HepG2 (cell line): ENCODE measurements around the gene CFI. TPM values are rescaled to one million over a fixed set of nuclear protein-coding genes. Genes with fewer than 3 reads are reported as not detected.

Experiments used
- ARHGAP35 ChIP-seq: sonication (generic); formaldehyde crosslinking; IDR thresholded peaks from 2 replicates; pipeline ENCODE4 v1.9.0; 2022; ENCODE audit warnings: mild to moderate bottlenecking, inconsistent platforms, moderate library complexity, missing genetic modification reagents, borderline replicate concordance
- BCL3 ChIP-seq: sonication (generic); formaldehyde crosslinking; IDR thresholded peaks from 2 replicates; pipeline ENCODE4 v1.5.1; 2020; ENCODE audit warnings: mild to moderate bottlenecking, missing genetic modification reagents, moderate library complexity
- CBX1 ChIP-seq: IDR thresholded peaks from one replicate; pipeline ENCODE4 v1.6.1; 2016; ENCODE audit warnings: antibody characterized with exemption, low read depth
- FLYWCH1 ChIP-seq: sonication (generic); formaldehyde crosslinking; IDR thresholded peaks from 2 replicates; pipeline ENCODE4 v1.8.1; 2023; ENCODE audit warnings: mild to moderate bottlenecking, missing genetic modification reagents
- HDAC1 ChIP-seq: sonication (generic); formaldehyde crosslinking; IDR thresholded peaks from 2 replicates; pipeline ENCODE4 v1.5.1; 2020; ENCODE audit warnings: mild to moderate bottlenecking, missing genetic modification reagents
- KAT8 ChIP-seq: IDR thresholded peaks from 2 replicates; pipeline ENCODE4 v1.6.1; 2016; ENCODE audit warnings: missing genetic modification reagents, missing compliant biosample characterization
- KDM5B ChIP-seq: sonication (generic); formaldehyde crosslinking; IDR thresholded peaks from 2 replicates; pipeline ENCODE4 v1.4.0; 2020; ENCODE audit warnings: missing genetic modification reagents, mild to moderate bottlenecking, borderline replicate concordance
- MAFG ChIP-seq: sonication (generic); formaldehyde crosslinking; IDR thresholded peaks from 2 replicates; pipeline ENCODE4 v1.5.1; 2020; ENCODE audit warnings: mild to moderate bottlenecking, missing genetic modification reagents
- MIXL1 ChIP-seq: IDR thresholded peaks from 2 replicates; pipeline ENCODE4 v1.6.1; 2016
- NCOA1 ChIP-seq: sonication (generic); formaldehyde crosslinking; IDR thresholded peaks from 2 replicates; pipeline ENCODE4 v1.9.0; 2021; ENCODE audit warnings: missing genetic modification reagents
- PHF8 ChIP-seq: sonication (generic); formaldehyde crosslinking; IDR thresholded peaks from 2 replicates; pipeline ENCODE4 v1.5.0; 2020; ENCODE audit warnings: missing genetic modification reagents
- ZNF496 ChIP-seq: sonication (generic); formaldehyde crosslinking; IDR thresholded peaks from 2 replicates; pipeline ENCODE4 v1.8.1; 2023; ENCODE audit warnings: mild to moderate bottlenecking, moderate library complexity, missing genetic modification reagents; ENCODE audit not compliant: insufficient replicate concordance
- ZNF629 ChIP-seq: sonication (generic); formaldehyde crosslinking; conservative IDR thresholded peaks from 2 replicates; pipeline ENCODE4 v1.5.0; 2020; ENCODE audit warnings: missing genetic modification reagents
- ZNF724P ChIP-seq: sonication (generic); formaldehyde crosslinking; IDR thresholded peaks from 2 replicates; pipeline ENCODE4 v1.8.0; 2022; ENCODE audit warnings: missing genetic modification reagents, borderline replicate concordance
- ZNF768 ChIP-seq: sonication (generic); formaldehyde crosslinking; IDR thresholded peaks from 2 replicates; pipeline ENCODE4 v1.4.0; 2020; ENCODE audit warnings: missing genetic modification reagents
- ZNF800 ChIP-seq: sonication (generic); formaldehyde crosslinking; IDR thresholded peaks from 2 replicates; pipeline ENCODE4 v1.4.0; 2020; ENCODE audit warnings: missing genetic modification reagents
- polyA plus RNA-seq, 8 experiments: library from polyadenylated mRNA; depleted of rRNA in 3 of 8; stranded (reverse) in 7 of 8; unstranded in 1 of 8; fragments of >200 nt; fragmentation: Illumina TruSeq in 4 of 8; extraction: Trizol in 4 of 8; gene quantifications; 2 replicates each; pipeline versions ENCODE4 v1.2.1 to v1.2.3, GENCODE V29; 2011 to 2016; ENCODE audit warnings: low read depth in 4 of 8, missing spikeins in 1 of 8, mixed read lengths in 1 of 8; ENCODE audit not compliant: insufficient read depth in 1 of 8
- total RNA-seq, 5 experiments: library from RNA; depleted of rRNA; stranded (reverse); fragments of >200 nt; fragmentation: Illumina TruSeq; extraction: Trizol; gene quantifications; 2 replicates each; pipeline ENCODE4 v1.2.3, GENCODE V29; 2016; ENCODE audit warnings: low read depth in 1 of 5
- TF ChIP-seq, protein P1 (sequence below): IDR thresholded peaks from 2 replicates; pipeline ENCODE4 v1.6.1; 2012; ENCODE audit warnings: low read depth, low read length, improper control_type of control experiment
- TF ChIP-seq, protein P2 (sequence below), 2 experiments: sonication (generic) in 1 of 2; formaldehyde crosslinking in 1 of 2; IDR thresholded peaks; 2 replicates each; pipeline versions ENCODE4 v1.4.0 to v1.6.1; 2016 to 2020; ENCODE audit warnings: borderline replicate concordance in 1 of 2, low read depth in 1 of 2, mild to moderate bottlenecking in 1 of 2, missing genetic modification reagents in 1 of 2
- TF ChIP-seq, protein P3 (sequence below): sonication (generic); formaldehyde crosslinking; IDR thresholded peaks from 2 replicates; pipeline ENCODE4 v1.5.0; 2020; ENCODE audit warnings: mild to moderate bottlenecking, missing genetic modification reagents, moderate library complexity

Gene CFI
- total and polyA plus RNA-seq, 2 of the 13 experiments (the other 11 are each of a cell fraction or from before 2014, with no cell fraction given) = 284 to 337 TPM

DNA sequence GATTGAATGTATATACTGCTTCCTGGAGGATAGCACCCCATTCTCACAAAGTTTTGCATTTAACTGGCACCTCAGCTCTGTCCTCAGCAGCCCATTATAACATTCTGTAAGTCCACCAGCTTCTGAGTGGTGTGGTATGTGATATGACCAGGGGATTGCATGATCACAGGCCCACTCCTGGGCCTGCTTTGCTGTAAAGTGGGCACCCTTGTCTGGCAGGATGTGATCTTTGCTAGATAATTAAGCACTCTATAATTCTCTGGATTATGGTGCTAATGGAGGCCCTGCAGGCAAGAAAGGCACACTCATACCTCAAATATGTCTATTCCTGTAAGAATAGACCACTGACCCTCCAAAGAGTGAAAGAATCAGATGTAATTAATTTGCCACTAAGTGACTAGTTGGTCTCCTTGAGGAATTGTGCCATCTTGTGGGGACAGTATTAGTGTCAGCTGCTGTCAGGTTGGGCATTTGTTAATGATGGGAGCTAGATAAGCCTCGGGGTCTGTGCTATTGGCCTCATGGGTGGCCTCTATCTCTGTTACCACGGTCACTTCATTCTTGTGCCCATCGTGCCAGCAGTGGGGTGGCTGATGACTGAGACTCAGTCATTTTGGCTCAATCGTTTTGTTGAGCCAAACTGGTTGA is 2.2 kb upstream of the CFI start (continued):
- TF ChIP-seq ZNF800 = no peak
- no peak for TF ChIP-seq ARHGAP35
- no peak for TF ChIP-seq ZNF724P
- TF ChIP-seq, protein P1, sequence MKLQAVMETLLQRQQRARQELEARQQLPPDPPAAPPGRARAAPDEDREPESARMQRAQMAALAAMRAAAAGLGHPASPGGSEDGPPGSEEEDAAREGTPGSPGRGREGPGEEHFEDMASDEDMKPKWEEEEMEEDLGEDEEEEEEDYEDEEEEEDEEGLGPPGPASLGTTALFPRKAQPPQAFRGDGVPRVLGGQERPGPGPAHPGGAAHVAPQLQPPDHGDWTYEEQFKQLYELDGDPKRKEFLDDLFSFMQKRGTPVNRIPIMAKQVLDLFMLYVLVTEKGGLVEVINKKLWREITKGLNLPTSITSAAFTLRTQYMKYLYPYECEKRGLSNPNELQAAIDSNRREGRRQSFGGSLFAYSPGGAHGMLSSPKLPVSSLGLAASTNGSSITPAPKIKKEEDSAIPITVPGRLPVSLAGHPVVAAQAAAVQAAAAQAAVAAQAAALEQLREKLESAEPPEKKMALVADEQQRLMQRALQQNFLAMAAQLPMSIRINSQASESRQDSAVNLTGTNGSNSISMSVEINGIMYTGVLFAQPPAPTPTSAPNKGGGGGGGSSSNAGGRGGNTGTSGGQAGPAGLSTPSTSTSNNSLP = no peak
- TF ChIP-seq KAT8 (CRISPR knock-in tag) = no peak
- TF ChIP-seq ZNF629 (CRISPR knock-in tag) = no peak
- TF ChIP-seq PHF8 (CRISPR knock-in tag) = no peak
- TF ChIP-seq NCOA1 (CRISPR knock-in tag) = no peak
- no peak for TF ChIP-seq ZNF768 (CRISPR knock-in tag)
- TF ChIP-seq, protein P2, sequence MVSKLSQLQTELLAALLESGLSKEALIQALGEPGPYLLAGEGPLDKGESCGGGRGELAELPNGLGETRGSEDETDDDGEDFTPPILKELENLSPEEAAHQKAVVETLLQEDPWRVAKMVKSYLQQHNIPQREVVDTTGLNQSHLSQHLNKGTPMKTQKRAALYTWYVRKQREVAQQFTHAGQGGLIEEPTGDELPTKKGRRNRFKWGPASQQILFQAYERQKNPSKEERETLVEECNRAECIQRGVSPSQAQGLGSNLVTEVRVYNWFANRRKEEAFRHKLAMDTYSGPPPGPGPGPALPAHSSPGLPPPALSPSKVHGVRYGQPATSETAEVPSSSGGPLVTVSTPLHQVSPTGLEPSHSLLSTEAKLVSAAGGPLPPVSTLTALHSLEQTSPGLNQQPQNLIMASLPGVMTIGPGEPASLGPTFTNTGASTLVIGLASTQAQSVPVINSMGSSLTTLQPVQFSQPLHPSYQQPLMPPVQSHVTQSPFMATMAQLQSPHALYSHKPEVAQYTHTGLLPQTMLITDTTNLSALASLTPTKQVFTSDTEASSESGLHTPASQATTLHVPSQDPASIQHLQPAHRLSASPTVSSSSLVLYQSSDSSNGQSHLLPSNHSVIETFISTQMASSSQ (IDR thresholded peaks at IDR 0.05; ENCODE audit: low read depth) = no peak
- TF ChIP-seq, protein P2 (CRISPR knock-in tag; IDR thresholded peaks at IDR 0.05; ENCODE audit: borderline replicate concordance) = no peak
- TF ChIP-seq MAFG (CRISPR knock-in tag) = no peak
- TF ChIP-seq HDAC1 (CRISPR knock-in tag) = no peak
- TF ChIP-seq, protein P3, sequence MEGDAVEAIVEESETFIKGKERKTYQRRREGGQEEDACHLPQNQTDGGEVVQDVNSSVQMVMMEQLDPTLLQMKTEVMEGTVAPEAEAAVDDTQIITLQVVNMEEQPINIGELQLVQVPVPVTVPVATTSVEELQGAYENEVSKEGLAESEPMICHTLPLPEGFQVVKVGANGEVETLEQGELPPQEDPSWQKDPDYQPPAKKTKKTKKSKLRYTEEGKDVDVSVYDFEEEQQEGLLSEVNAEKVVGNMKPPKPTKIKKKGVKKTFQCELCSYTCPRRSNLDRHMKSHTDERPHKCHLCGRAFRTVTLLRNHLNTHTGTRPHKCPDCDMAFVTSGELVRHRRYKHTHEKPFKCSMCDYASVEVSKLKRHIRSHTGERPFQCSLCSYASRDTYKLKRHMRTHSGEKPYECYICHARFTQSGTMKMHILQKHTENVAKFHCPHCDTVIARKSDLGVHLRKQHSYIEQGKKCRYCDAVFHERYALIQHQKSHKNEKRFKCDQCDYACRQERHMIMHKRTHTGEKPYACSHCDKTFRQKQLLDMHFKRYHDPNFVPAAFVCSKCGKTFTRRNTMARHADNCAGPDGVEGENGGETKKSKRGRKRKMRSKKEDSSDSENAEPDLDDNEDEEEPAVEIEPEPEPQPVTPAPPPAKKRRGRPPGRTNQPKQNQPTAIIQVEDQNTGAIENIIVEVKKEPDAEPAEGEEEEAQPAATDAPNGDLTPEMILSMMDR (CRISPR knock-in tag) = peak; percentile 80
- no peak for TF ChIP-seq FLYWCH1 (CRISPR knock-in tag)
- TF ChIP-seq MIXL1 (CRISPR knock-in tag) = peak; percentile 63
- TF ChIP-seq CBX1 = no peak
- TF ChIP-seq ZNF496 = no peak
- no peak for TF ChIP-seq BCL3 (CRISPR knock-in tag)
- no peak for TF ChIP-seq KDM5B (CRISPR knock-in tag)
